NCI-H1694 (cell line): ENCODE results near the gene TSPAN13.
"Not testable (repeated sequence)": the region's sequence is repeated elsewhere in the genome, so short reads cannot be mapped to it uniquely, and the experiment has no call there.

ENCODE experiments used
- DNase-seq: peaks from one replicate; lab custom pipeline; 2025; lab: John Stamatoyannopoulos, UW

Gene TSPAN13

GRCh38 chr7:16740996-16741395, 12.6 kb upstream of the TSPAN13 start:
- no peak for DNase-seq

- DNase-seq: no peak
These were observed 11.9 kb upstream of the TSPAN13 start for GRCh38 chr7:16741676-16742075.

- DNase-seq: no peak
These were observed 11.0 kb upstream of the TSPAN13 start for GRCh38 chr7:16742547-16742946.

- DNase-seq: no peak
These were observed 10.3 kb upstream of the TSPAN13 start for GRCh38 chr7:16743236-16743635.

- DNase-seq: no peak
These were observed 8.9 kb upstream of the TSPAN13 start for GRCh38 chr7:16744518-16745250.

GRCh38 chr7:16745645-16746044, 7.9 kb upstream of the TSPAN13 start:
- DNase-seq: no peak

- DNase-seq: peak; percentile 14
These were observed 6.5 kb upstream of the TSPAN13 start for GRCh38 chr7:16747102-16747501.

- peak; percentile 20 for DNase-seq
These were observed 639 bp downstream of the TSPAN13 start for GRCh38 chr7:16753932-16754855.

- no peak for DNase-seq
These were observed 1.3 kb downstream of the TSPAN13 start for GRCh38 chr7:16754856-16755317.

GRCh38 chr7:16755397-16755796, 1.8 kb downstream of the TSPAN13 start:
- DNase-seq: no peak

- no peak for DNase-seq
These were observed 4.5 kb downstream of the TSPAN13 start for GRCh38 chr7:16758036-16758435.

GRCh38 chr7:16758631-16759611, 5.4 kb downstream of the TSPAN13 start:
- DNase-seq: no peak

GRCh38 chr7:16759840-16760239, 6.3 kb downstream of the TSPAN13 start:
- no peak for DNase-seq

- DNase-seq: no peak
These were observed 8.6 kb downstream of the TSPAN13 start for GRCh38 chr7:16762177-16762576.

- no peak for DNase-seq
These were observed 11.4 kb downstream of the TSPAN13 start for GRCh38 chr7:16764942-16765341.

GRCh38 chr7:16765436-16765859, 11.9 kb downstream of the TSPAN13 start:
- no peak for DNase-seq

GRCh38 chr7:16769994-16770393, 16.4 kb downstream of the TSPAN13 start:
- not testable (repeated sequence) for DNase-seq

- no peak for DNase-seq
These were observed 17.2 kb downstream of the TSPAN13 start for GRCh38 chr7:16770657-16771329.

- no peak for DNase-seq
These were observed 19.8 kb downstream of the TSPAN13 start for GRCh38 chr7:16773326-16773725.

GRCh38 chr7:16773884-16774283, 20.3 kb downstream of the TSPAN13 start:
- DNase-seq: no peak

- no peak for DNase-seq
These were observed 20.7 kb downstream of the TSPAN13 start for GRCh38 chr7:16774294-16774693.
